GM12878 (cell line): ENCODE results near the gene ARMC2.

Experiments
- CBFB ChIP-seq: IDR thresholded peaks from 2 replicates; pipeline ENCODE4 v1.6.1; 2016; ENCODE audit warnings: antibody characterized with exemption, low read depth
- CTCF ChIP-seq, 3 experiments: IDR thresholded peaks in 2 of 3; conservative IDR thresholded peaks in 1 of 3; 2 replicates each; pipeline ENCODE4 v1.5.1; 2011; ENCODE audit warnings: low read depth in 3 of 3, low read length in 3 of 3, mild to moderate bottlenecking in 3 of 3, control low read depth in 2 of 3, moderate library complexity in 2 of 3, inconsistent platforms in 1 of 3, mixed read lengths in 1 of 3; ENCODE audit not compliant: control insufficient read depth in 2 of 3, insufficient read depth in 1 of 3; ENCODE audit errors: extremely low read depth in 1 of 3
- EZH2 ChIP-seq: IDR thresholded peaks from 2 replicates; pipeline ENCODE4 v1.6.1; 2012; ENCODE audit warnings: low read depth, mild to moderate bottlenecking, control low read depth, inconsistent platforms, low read length, borderline replicate concordance; ENCODE audit not compliant: control insufficient read depth
- POLR2AphosphoS2 ChIP-seq: IDR thresholded peaks from 2 replicates; pipeline ENCODE4 v1.6.1; 2011; ENCODE audit warnings: low read depth, mild to moderate bottlenecking, low read length, improper control_type of control experiment, moderate library complexity

DNA sequence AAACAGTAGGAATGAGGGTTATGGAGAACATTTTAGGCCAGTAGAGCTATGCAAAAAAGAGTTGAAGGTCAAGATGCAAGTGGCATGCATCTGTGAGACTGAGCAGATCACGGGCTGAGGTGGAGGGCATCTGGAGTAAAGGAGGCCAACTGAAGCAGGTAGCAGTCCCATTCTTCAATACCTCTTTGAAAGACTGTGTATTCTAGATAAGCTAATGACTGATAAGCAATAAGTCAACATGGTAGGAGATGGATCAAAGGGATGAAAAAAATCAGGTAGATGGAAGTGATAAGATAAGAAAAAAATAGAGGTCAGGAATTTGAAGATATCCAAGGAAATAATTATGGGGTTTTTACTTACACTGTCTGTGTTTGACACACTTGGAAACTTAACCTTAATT is 55.6 kb downstream of the ARMC2 start:
- no peak for TF ChIP-seq POLR2AphosphoS2
- TF ChIP-seq CBFB, result no peak
- TF ChIP-seq EZH2, result no peak
- TF ChIP-seq CTCF (IDR thresholded peaks at IDR 0.05 in 2 of 3, conservative IDR thresholded peaks at IDR 0.05 in 1 of 3; ENCODE audit: control insufficient read depth in 2 of 3, extremely low read depth in 1 of 3, insufficient read depth in 1 of 3, low read depth in 3 of 3, low read length in 3 of 3), result no peak
